ENCODE data around the gene CMTR1.

The CMTR1 gene

GRCh38 chr6:37491171-37491829, 58.3 kb downstream of the CMTR1 start:
- Histone ChIP-seq H3K4me1 (peaks cover 8% of the 10 kb centered on the region), H3K27ac (no peak overlapping the region)

GRCh38 chr6:37491830-37492208, 58.8 kb downstream of the CMTR1 start:
- Histone ChIP-seq H3K9ac (no peak overlapping the region), H2AFZ (no peak overlapping the region), H3K4me2 (ENCODE audit: low read length) (no peak overlapping the region), H3K4me3 (ENCODE audit: low read depth, low read length) (no peak overlapping the region), H3K27me3 (ENCODE audit: control insufficient read depth, insufficient read depth, low read length) (no peaks in the 10 kb centered on the region), H3K9me3 (ENCODE audit: control insufficient read depth, low read length) (no peaks in the 10 kb centered on the region), H3K36me3 (ENCODE audit: control insufficient read depth, insufficient read depth, low read length) (no peaks in the 10 kb centered on the region), H3K79me2 (peaks cover under 1% of the 10 kb centered on the region), H3K27ac (no peak overlapping the region), H3K4me1 (peaks cover 8% of the 10 kb centered on the region)
- no peak for TF ChIP-seq CTCF (IDR thresholded peaks at IDR 0.05)

More at GRCh38 chr6:37491171-37491829, 58.3 kb downstream of the CMTR1 start:
- Histone ChIP-seq H3K4me2 (ENCODE audit: low read length) (no peak overlapping the region), H3K9ac (no peak overlapping the region), H3K4me3 (ENCODE audit: low read depth, low read length) (no peak overlapping the region), H3K36me3 (ENCODE audit: control insufficient read depth, insufficient read depth, low read length) (no peaks in the 10 kb centered on the region), H3K27me3 (ENCODE audit: control insufficient read depth, insufficient read depth, low read length) (no peaks in the 10 kb centered on the region), H3K9me3 (ENCODE audit: control insufficient read depth, low read length) (no peaks in the 10 kb centered on the region), H3K79me2 (no peaks in the 10 kb centered on the region), H2AFZ (no peak overlapping the region)
- no peak for TF ChIP-seq CTCF (IDR thresholded peaks at IDR 0.05)

- no peak overlapping the region for H3K9ac ChIP-seq
These were observed 59.4 kb downstream of the CMTR1 start for GRCh38 chr6:37492236-37492972.

GRCh38 chr6:37492991-37493660, 60.1 kb downstream of the CMTR1 start:
- no peak overlapping the region for H3K9ac ChIP-seq
- no peaks in the 10 kb centered on the region for H3K27me3 ChIP-seq (ENCODE audit: control insufficient read depth, insufficient read depth, low read length)
- no peak overlapping the region for H2AFZ ChIP-seq
- H3K36me3 ChIP-seq (ENCODE audit: control insufficient read depth, insufficient read depth, low read length), result no peaks in the 10 kb centered on the region
- no peaks in the 10 kb centered on the region for H3K9me3 ChIP-seq (ENCODE audit: control insufficient read depth, low read length)
- H3K4me1 ChIP-seq, result peaks cover 8% of the 10 kb centered on the region
- H3K4me2 ChIP-seq (ENCODE audit: low read length), result no peak overlapping the region
- TF ChIP-seq CTCF (IDR thresholded peaks at IDR 0.05), result no peak
- no peak overlapping the region for H3K4me3 ChIP-seq (ENCODE audit: low read depth, low read length)
- no peak overlapping the region for H3K27ac ChIP-seq
- peaks cover 4% of the 10 kb centered on the region for H3K79me2 ChIP-seq

More at GRCh38 chr6:37492236-37492972, 59.4 kb downstream of the CMTR1 start:
- Histone ChIP-seq H3K4me3 (ENCODE audit: low read depth, low read length) (no peak overlapping the region), H3K4me1 (peaks cover 8% of the 10 kb centered on the region), H3K79me2 (peaks cover 4% of the 10 kb centered on the region), H3K27me3 (ENCODE audit: control insufficient read depth, insufficient read depth, low read length) (no peaks in the 10 kb centered on the region), H2AFZ (no peak overlapping the region), H3K9me3 (ENCODE audit: control insufficient read depth, low read length) (no peaks in the 10 kb centered on the region), H3K4me2 (ENCODE audit: low read length) (no peak overlapping the region), H3K36me3 (ENCODE audit: control insufficient read depth, insufficient read depth, low read length) (no peaks in the 10 kb centered on the region), H3K27ac (no peak overlapping the region)
- no peak for TF ChIP-seq CTCF (IDR thresholded peaks at IDR 0.05)

Measured in parathyroid adenoma (tissue), 2 donors.